OCI-LY1 (cell line): ENCODE results near the gene PRSS3.
"Not testable (repeated sequence)": the region's sequence is repeated elsewhere in the genome, so short reads cannot be mapped to it uniquely, and the experiment has no call there.

Experiments used
- EZH2 ChIP-seq: fragments of 200-600 bp; sonication (generic), shearing (Covaris generic); IDR thresholded peaks from 2 replicates; pipeline ENCODE4 v1.8.0; 2017; ENCODE audit warnings: borderline replicate concordance, mixed run types, mild to moderate bottlenecking, antibody characterized with exemption, low read length, moderate library complexity, mixed read lengths
- TF ChIP-seq, protein P1 (sequence below): fragments of 200-600 bp; sonication (generic), shearing (Covaris generic); IDR thresholded peaks from 2 replicates; pipeline ENCODE4 v1.5.1; 2017; ENCODE audit warnings: mild to moderate bottlenecking, antibody characterized with exemption, low read length, moderate library complexity, mixed read lengths

DNA sequence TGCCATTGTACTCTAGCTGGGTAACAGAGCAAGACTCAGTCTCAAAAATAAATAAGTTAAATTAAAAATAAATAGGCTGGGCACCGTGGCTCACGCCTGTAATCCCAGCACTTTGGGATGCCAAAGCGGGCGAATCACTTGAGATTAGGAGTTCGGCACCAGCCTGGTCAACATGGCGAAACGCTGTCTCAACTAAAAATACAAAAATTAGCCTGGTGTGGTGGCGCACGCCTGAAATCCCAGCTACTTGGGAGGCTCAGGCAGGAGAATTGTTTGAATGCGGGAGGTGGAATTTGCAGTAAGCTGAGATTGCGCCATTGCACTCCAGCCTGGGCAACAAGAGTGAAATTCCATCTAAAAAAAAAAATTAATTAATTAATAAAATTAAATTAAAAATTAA lies 31.9 kb downstream of the PRSS3 start:
- TF ChIP-seq, protein P1, sequence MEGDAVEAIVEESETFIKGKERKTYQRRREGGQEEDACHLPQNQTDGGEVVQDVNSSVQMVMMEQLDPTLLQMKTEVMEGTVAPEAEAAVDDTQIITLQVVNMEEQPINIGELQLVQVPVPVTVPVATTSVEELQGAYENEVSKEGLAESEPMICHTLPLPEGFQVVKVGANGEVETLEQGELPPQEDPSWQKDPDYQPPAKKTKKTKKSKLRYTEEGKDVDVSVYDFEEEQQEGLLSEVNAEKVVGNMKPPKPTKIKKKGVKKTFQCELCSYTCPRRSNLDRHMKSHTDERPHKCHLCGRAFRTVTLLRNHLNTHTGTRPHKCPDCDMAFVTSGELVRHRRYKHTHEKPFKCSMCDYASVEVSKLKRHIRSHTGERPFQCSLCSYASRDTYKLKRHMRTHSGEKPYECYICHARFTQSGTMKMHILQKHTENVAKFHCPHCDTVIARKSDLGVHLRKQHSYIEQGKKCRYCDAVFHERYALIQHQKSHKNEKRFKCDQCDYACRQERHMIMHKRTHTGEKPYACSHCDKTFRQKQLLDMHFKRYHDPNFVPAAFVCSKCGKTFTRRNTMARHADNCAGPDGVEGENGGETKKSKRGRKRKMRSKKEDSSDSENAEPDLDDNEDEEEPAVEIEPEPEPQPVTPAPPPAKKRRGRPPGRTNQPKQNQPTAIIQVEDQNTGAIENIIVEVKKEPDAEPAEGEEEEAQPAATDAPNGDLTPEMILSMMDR, result not testable (repeated sequence)
- TF ChIP-seq EZH2, result not testable (repeated sequence)
